Neural crest cell (in vitro differentiated cells): Measurements from ENCODE around the gene GADD45A. TPM values are rescaled to one million over a fixed set of nuclear protein-coding genes. Genes with fewer than 3 reads are reported as not detected.

Source experiments
- DNase-seq: peaks from one replicate; pipeline ENCODE4 v3.0.0; 2021; ENCODE audit warnings: low read depth, mixed read lengths, low spot score
- H3K27ac Mint-ChIP-seq: one replicate; pipeline ENCODE4 v1.8.0; 2021; ENCODE audit warnings: mild to moderate bottlenecking, mixed read lengths; ENCODE audit not compliant: unreplicated experiment
- H3K27me3 Mint-ChIP-seq: 2 replicates; pipeline ENCODE4 v1.8.0; 2021; ENCODE audit warnings: low read depth, mild to moderate bottlenecking, mixed read lengths
- H3K36me3 Mint-ChIP-seq: 2 replicates; pipeline ENCODE4 v1.8.0; 2021; ENCODE audit warnings: low read depth, mild to moderate bottlenecking, mixed read lengths
- H3K4me1 Mint-ChIP-seq: 2 replicates; pipeline ENCODE4 v1.8.0; 2021; ENCODE audit warnings: mixed read lengths
- H3K4me3 Mint-ChIP-seq: one replicate; pipeline ENCODE4 v1.8.0; 2021; ENCODE audit warnings: mild to moderate bottlenecking, mixed read lengths
- H3K9me3 Mint-ChIP-seq: 2 replicates; pipeline ENCODE4 v1.8.0; 2021; ENCODE audit warnings: mixed read lengths
- CTCF ChIP-seq: fragments of 200-600 bp; sonication (generic); conservative IDR thresholded peaks from 2 replicates; pipeline ENCODE4 v1.5.0; 2021; ENCODE audit warnings: antibody characterized with exemption, mild to moderate bottlenecking
- total RNA-seq: library from RNA; stranded (reverse); gene quantifications from 2 replicates; pipeline ENCODE4 v1.2.1, GENCODE V29; 2021

The GADD45A gene
- total RNA-seq, 1 donor from 2014 or later: 17.8 TPM

GRCh38 chr1:67722292-67722944, 37.4 kb downstream of the GADD45A start:
- Mint-ChIP-seq H3K36me3 (no peaks in the 10 kb centered on the region), H3K27ac (no peak overlapping the region), H3K27me3 (no peaks in the 10 kb centered on the region), H3K9me3 (no peaks in the 10 kb centered on the region), H3K4me3 (no peak overlapping the region), H3K4me1 (no peaks in the 10 kb centered on the region)
- DNase-seq: no peak
- no peak for TF ChIP-seq CTCF

- no peak overlapping the region for H3K27ac Mint-ChIP-seq
- no peaks in the 10 kb centered on the region for H3K9me3 Mint-ChIP-seq
- no peaks in the 10 kb centered on the region for H3K36me3 Mint-ChIP-seq
- DNase-seq: no peak
- TF ChIP-seq CTCF: no peak
- H3K4me3 Mint-ChIP-seq: no peak overlapping the region
- H3K27me3 Mint-ChIP-seq: no peaks in the 10 kb centered on the region
- no peaks in the 10 kb centered on the region for H3K4me1 Mint-ChIP-seq
Observed at GRCh38 chr1:67723126-67723525, 38.1 kb downstream of the GADD45A start.

- Mint-ChIP-seq H3K27me3 (no peaks in the 10 kb centered on the region), H3K4me1 (no peaks in the 10 kb centered on the region), H3K9me3 (no peaks in the 10 kb centered on the region), H3K4me3 (no peak overlapping the region), H3K36me3 (no peaks in the 10 kb centered on the region), H3K27ac (no peak overlapping the region)
- TF ChIP-seq CTCF: no peak
- DNase-seq: no peak
Observed at GRCh38 chr1:67723620-67724019, 38.6 kb downstream of the GADD45A start.

- Mint-ChIP-seq H3K27ac (no peak overlapping the region), H3K27me3 (no peaks in the 10 kb centered on the region), H3K9me3 (no peaks in the 10 kb centered on the region), H3K36me3 (no peaks in the 10 kb centered on the region), H3K4me1 (no peaks in the 10 kb centered on the region), H3K4me3 (no peak overlapping the region)
- no peak for DNase-seq
- TF ChIP-seq CTCF: no peak
Observed at GRCh38 chr1:67724928-67725560, 40.0 kb downstream of the GADD45A start.

GRCh38 chr1:67726224-67726623, 41.2 kb downstream of the GADD45A start:
- Mint-ChIP-seq H3K4me3 (no peak overlapping the region), H3K27ac (no peak overlapping the region), H3K36me3 (no peaks in the 10 kb centered on the region), H3K27me3 (no peaks in the 10 kb centered on the region), H3K9me3 (no peaks in the 10 kb centered on the region), H3K4me1 (peaks cover 3% of the 10 kb centered on the region)
- no peak for TF ChIP-seq CTCF
- no peak for DNase-seq
